ENCODE results near the gene EYS. TPM values are rescaled to one million over a fixed set of nuclear protein-coding genes. Genes with fewer than 3 reads are reported as not detected.

The EYS gene
- total and polyA plus RNA-seq, 4 donors, result 0.08 to 0.63 (median 0.36) TPM

- H3K27me3 ChIP-seq (ENCODE audit: control insufficient read depth in 4 of 4, insufficient read depth in 4 of 4, low read length in 3 of 4), result no peaks in the 10 kb centered on the region
- no peaks in the 10 kb centered on the region for H3K9me3 ChIP-seq (ENCODE audit: control insufficient read depth in 4 of 4, low read length in 3 of 4)
- no peak overlapping the region for H3K27ac ChIP-seq (ENCODE audit: low read depth in 1 of 2, low read length in 2 of 2)
- H3K4me3 ChIP-seq (ENCODE audit: low read depth in 1 of 3, low read length in 3 of 3), result no peak overlapping the region
- no peak overlapping the region for H3K9ac ChIP-seq (ENCODE audit: low read depth in 1 of 2, low read length in 2 of 2)
- no peak for DNase-seq (ENCODE audit: low spot score)
- no peaks in the 10 kb centered on the region for H3K4me1 ChIP-seq (ENCODE audit: control insufficient read depth in 4 of 4, insufficient read depth in 4 of 4, low read length in 3 of 4)
- WGBS, result 60% methylated on average over 1 of the region's 1 CpG
- no peaks in the 10 kb centered on the region for H3K36me3 ChIP-seq (ENCODE audit: control insufficient read depth in 4 of 4, insufficient read depth in 3 of 4, low read depth in 1 of 4, low read length in 3 of 4)
- TF ChIP-seq, protein P1, sequence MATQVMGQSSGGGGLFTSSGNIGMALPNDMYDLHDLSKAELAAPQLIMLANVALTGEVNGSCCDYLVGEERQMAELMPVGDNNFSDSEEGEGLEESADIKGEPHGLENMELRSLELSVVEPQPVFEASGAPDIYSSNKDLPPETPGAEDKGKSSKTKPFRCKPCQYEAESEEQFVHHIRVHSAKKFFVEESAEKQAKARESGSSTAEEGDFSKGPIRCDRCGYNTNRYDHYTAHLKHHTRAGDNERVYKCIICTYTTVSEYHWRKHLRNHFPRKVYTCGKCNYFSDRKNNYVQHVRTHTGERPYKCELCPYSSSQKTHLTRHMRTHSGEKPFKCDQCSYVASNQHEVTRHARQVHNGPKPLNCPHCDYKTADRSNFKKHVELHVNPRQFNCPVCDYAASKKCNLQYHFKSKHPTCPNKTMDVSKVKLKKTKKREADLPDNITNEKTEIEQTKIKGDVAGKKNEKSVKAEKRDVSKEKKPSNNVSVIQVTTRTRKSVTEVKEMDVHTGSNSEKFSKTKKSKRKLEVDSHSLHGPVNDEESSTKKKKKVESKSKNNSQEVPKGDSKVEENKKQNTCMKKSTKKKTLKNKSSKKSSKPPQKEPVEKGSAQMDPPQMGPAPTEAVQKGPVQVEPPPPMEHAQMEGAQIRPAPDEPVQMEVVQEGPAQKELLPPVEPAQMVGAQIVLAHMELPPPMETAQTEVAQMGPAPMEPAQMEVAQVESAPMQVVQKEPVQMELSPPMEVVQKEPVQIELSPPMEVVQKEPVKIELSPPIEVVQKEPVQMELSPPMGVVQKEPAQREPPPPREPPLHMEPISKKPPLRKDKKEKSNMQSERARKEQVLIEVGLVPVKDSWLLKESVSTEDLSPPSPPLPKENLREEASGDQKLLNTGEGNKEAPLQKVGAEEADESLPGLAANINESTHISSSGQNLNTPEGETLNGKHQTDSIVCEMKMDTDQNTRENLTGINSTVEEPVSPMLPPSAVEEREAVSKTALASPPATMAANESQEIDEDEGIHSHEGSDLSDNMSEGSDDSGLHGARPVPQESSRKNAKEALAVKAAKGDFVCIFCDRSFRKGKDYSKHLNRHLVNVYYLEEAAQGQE (IDR thresholded peaks at IDR 0.05), result no peak
- TF ChIP-seq TAF1 (conservative IDR thresholded peaks at IDR 0.05) (no peak), HNF4A (conservative IDR thresholded peaks at IDR 0.05) (no peak), HNF4G (IDR thresholded peaks at IDR 0.05) (no peak), RXRA (IDR thresholded peaks at IDR 0.05) (no peak), YY1 (IDR thresholded peaks at IDR 0.05) (no peak), RAD21 (IDR thresholded peaks at IDR 0.05) (no peak), FOXA2 (IDR thresholded peaks at IDR 0.05) (no peak), CTCF (IDR thresholded peaks at IDR 0.05; ENCODE audit: low read depth, low read length, missing input control) (no peak)
- TF ChIP-seq, protein P2, sequence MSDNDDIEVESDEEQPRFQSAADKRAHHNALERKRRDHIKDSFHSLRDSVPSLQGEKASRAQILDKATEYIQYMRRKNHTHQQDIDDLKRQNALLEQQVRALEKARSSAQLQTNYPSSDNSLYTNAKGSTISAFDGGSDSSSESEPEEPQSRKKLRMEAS (IDR thresholded peaks at IDR 0.05), result no peak
- TF ChIP-seq, protein P3, sequence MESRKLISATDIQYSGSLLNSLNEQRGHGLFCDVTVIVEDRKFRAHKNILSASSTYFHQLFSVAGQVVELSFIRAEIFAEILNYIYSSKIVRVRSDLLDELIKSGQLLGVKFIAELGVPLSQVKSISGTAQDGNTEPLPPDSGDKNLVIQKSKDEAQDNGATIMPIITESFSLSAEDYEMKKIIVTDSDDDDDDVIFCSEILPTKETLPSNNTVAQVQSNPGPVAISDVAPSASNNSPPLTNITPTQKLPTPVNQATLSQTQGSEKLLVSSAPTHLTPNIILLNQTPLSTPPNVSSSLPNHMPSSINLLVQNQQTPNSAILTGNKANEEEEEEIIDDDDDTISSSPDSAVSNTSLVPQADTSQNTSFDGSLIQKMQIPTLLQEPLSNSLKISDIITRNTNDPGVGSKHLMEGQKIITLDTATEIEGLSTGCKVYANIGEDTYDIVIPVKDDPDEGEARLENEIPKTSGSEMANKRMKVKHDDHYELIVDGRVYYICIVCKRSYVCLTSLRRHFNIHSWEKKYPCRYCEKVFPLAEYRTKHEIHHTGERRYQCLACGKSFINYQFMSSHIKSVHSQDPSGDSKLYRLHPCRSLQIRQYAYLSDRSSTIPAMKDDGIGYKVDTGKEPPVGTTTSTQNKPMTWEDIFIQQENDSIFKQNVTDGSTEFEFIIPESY (IDR thresholded peaks at IDR 0.05), result no peak
Observed at GRCh38 chr6:64644024-64644423, 1063.0 kb downstream of the EYS start.

- Histone ChIP-seq H3K27ac (ENCODE audit: low read depth in 1 of 2, low read length in 2 of 2) (no peak overlapping the region), H3K4me3 (ENCODE audit: low read depth in 1 of 3, low read length in 3 of 3) (no peak overlapping the region), H3K27me3 (ENCODE audit: control insufficient read depth in 4 of 4, insufficient read depth in 4 of 4, low read length in 3 of 4) (no peaks in the 10 kb centered on the region), H3K9me3 (ENCODE audit: control insufficient read depth in 4 of 4, low read length in 3 of 4) (no peaks in the 10 kb centered on the region), H3K9ac (ENCODE audit: low read depth in 1 of 2, low read length in 2 of 2) (no peak overlapping the region), H3K36me3 (ENCODE audit: control insufficient read depth in 4 of 4, insufficient read depth in 3 of 4, low read depth in 1 of 4, low read length in 3 of 4) (no peaks in the 10 kb centered on the region), H3K4me1 (ENCODE audit: control insufficient read depth in 4 of 4, insufficient read depth in 4 of 4, low read length in 3 of 4) (no peaks in the 10 kb centered on the region)
- DNase-seq (ENCODE audit: low spot score), result no peak
- 45% methylated on average over 2 of the region's 2 CpGs for WGBS
- TF ChIP-seq SP1 (IDR thresholded peaks at IDR 0.05), result no peak
- no peak for TF ChIP-seq HNF4A (conservative IDR thresholded peaks at IDR 0.05)
- no peak for TF ChIP-seq FOXA2 (IDR thresholded peaks at IDR 0.05)
- TF ChIP-seq GABPA (IDR thresholded peaks at IDR 0.05 in 1 of 2, conservative IDR thresholded peaks at IDR 0.05 in 1 of 2), result no peak
- TF ChIP-seq RAD21 (IDR thresholded peaks at IDR 0.05), result no peak
- TF ChIP-seq, protein P3 (IDR thresholded peaks at IDR 0.05), result no peak
- TF ChIP-seq FOXA1 (IDR thresholded peaks at IDR 0.05), result no peak
- TF ChIP-seq HNF4G (IDR thresholded peaks at IDR 0.05), result no peak
- no peak for TF ChIP-seq RXRA (IDR thresholded peaks at IDR 0.05)
- TF ChIP-seq NR2F2 (IDR thresholded peaks at IDR 0.05), result no peak
- no peak for TF ChIP-seq ATF3 (IDR thresholded peaks at IDR 0.05)
Observed at GRCh38 chr6:64630901-64631300, 1076.1 kb downstream of the EYS start.
